A375 (cell line): ENCODE data around the gene SPACA5B. TPM values are rescaled to one million over a fixed set of nuclear protein-coding genes. Genes with fewer than 3 reads are reported as not detected.

Experiments
- small RNA-seq: library from RNA; depleted of rRNA; stranded (forward); fragments of <200 nt; gene quantifications from one replicate; pipeline ENCODE3, GENCODE V24; 2014
- total RNA-seq: library from RNA; depleted of rRNA; stranded (reverse); fragments of >200 nt; shearing (Covaris generic); gene quantifications from 2 replicates; pipeline ENCODE4 v1.2.3, GENCODE V29; 2014; rRNA removed

SPACA5B gene
- total RNA-seq, result not detected in 2 replicates

GRCh38 chrX:48130326-48130725 is at the start of gene SPACA5B:
Gene SPACA5B, plus strand, starts transcription at chrX:48130626. Its CDS starts 62 bp downstream, at chrX:48130688.

Small RNA genes lying within 50 kb of the gene (small RNA-seq; reads per million reads assigned to genes)
- not detected for gene AC245047.7
- gene RNU6-707P, result not detected

Other genes starting within 250 kb of the SPACA5B start
- 1.2 and 2.3 TPM in 2 replicates for gene ZNF182, start 126.6 kb upstream of the SPACA5B start, total RNA-seq
- gene SPACA5, start 123.6 kb upstream of the SPACA5B start, total RNA-seq, result not detected in 2 replicates
- 0.38 and 0.48 TPM in 2 replicates for gene ZNF630, start 59.0 kb upstream of the SPACA5B start, total RNA-seq
- not detected in 2 replicates for gene SSX5, start 66.2 kb downstream of the SPACA5B start, total RNA-seq
- gene SSX1, start 124.8 kb downstream of the SPACA5B start, total RNA-seq, result 0.72 and 2.5 TPM in 2 replicates
- gene SSX3, start 226.1 kb downstream of the SPACA5B start, total RNA-seq, result not detected in 2 replicates